Left renal cortex interstitium (tissue), 4 donors: ENCODE data around the gene SPATC1L. TPM values are rescaled to one million over a fixed set of nuclear protein-coding genes. Genes with fewer than 3 reads are reported as not detected.

ENCODE experiments used
- DNase-seq, 4 donors: peaks; one replicate each; pipeline ENCODE4 v3.0.0-alpha.2; 2013; ENCODE audit warnings: low read depth in 4 of 4, low spot score in 2 of 4, missing footprints in 1 of 4
- polyA plus RNA-seq, 4 donors: library from polyadenylated mRNA; unstranded; fragments of 120-200 nt; gene quantifications; one replicate each; pipeline ENCODE4 v1.2.1, GENCODE V29; 2013; ENCODE audit not compliant: insufficient read length in 4 of 4

SPATC1L gene
- polyA plus RNA-seq, 4 donors, result 6.5 to 18.8 (median 13.6) TPM

DNA sequence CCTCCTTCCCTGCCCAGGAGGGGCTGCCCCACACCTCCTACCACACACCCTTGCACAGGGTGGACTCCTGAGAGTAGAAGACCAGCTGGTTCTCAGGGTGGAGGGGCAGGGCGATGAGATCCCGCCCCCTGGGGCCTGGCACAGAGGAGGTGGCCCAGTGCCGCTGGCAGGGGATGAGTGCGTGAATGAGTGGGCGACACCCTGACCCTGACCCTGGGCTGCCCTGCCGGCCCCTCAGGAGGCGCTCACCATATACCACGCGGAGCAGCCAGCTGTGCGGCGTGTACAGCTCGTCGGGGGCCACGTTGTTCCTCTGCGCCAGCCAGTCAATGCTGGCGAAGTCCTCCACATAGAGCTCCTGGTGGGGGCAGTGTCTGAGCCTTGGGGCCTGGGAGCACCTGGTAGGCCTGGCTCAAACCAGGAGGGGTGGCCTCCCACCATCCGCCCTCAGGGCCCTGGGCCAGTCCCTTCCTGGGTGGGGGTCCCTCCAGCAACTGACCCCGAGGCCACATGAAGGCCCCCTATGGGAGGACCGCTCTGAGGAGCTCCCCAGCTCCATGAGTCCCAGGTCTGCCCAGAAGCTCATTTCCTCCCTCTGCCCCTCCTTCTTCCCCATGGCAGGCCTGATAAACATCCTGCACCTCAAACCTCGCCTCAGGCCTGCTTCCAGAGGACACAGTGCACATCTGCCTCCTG, 31.3 kb upstream of the SPATC1L start:
- DNase-seq, result no peak

DNA sequence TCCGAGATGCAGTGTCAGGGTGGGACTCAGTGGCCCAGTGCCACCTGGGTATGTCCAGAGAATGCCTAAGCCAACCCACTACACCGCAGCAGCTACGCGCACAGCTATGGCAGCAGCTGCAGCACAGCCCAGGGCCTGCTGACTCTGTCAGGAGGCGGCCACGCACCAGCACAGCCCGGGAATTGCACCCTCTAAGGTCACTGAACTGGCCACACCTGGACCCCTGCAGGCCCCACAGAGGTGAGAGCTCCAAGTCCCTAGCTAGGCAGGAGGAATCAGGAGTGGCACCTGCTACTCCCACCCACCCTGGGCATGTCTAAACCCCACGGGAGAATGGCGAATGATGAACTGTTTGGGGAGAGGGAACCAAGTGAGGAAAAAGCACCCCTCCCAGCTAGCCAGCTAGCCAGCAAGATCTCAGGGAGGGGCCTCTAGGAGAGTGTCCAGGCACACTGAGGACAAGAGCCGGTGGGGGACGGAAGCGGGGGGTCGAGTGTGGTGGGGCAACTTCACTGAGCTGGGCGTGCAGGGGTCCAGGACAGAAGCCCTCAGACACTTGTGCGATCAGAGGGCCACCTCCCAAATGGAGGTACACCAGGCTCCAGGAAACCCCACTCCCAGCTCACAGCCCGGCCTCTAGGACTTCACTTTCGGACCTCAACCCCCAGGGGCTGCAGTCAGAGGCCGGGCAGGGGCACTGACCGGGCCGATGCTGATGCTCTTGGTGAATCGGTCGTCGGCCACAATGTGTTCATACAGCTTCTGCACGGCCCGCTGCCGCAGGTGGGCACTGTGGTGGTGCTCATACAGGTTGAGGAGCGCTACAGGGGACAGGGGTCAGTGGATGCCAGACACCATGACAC, 30.4 kb upstream of the SPATC1L start:
- DNase-seq, result no peak

DNA sequence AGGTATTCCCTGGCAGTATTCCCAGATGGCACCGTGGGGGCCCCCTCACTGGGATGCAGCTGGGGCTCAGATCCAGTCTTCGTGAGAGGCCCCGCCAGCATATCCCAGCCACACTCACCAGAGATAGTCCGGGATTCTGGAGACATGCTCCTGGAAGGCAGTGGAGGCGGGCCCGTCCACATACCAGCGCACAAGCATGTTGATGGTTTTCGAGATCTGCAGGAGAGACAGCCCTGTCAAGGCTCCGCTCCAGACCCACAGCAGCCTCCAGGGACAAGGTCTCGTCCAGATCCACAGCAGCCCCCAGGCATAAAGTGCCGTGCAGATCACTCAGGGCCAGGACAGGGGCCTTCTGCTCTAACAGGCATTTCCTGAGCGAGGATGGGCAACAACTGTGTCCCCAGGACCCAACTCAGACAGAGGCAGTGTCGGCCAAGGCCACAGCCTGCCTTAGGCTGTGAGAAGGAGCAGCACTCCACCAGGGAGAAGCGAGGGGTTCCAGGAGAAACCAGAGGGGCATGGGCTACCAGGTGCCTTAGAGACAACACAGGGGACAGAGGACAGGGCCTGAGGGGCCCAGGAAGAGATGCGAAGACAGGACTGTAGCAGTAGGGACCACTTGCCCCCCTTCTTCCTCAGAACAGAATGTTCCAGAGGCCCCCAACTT, 29.5 kb upstream of the SPATC1L start:
- DNase-seq, result no peak

DNA sequence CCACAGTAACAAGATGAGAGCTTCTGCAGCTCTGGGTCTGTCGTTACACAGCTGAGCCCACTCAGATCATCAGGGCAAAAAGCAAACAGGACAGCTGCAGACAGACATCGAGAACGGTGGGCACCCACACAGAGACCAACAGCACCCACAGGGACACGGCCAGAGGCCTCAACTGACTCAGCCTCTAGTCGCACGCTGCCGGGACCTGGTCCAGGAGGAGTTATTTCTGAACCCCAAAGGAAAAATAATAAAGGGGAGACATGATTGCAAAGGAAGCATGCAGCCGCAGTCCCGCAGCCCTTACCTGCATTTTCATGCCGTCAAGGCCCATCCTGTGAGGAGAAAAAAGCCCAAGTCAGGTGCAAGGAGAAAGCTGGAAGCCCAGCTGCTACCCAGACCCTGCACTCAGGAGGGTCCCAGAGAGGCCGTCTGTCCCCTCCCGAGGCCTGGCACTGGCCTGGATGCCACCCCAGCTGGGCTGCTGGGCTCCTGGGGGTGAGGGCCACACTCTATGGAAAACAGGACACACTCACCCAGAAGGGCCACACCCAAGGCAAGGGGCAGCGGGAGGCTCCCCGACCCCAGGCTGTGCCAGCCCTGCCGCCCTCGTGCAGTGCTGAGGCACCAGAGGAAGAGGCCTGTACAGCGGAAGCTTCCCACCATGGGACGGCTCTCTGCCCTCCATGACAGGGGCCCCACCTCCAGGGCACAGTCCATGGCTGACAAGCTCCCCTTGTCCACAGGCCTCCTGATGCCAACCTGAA, 28.6 kb upstream of the SPATC1L start:
- no peak for DNase-seq

DNA sequence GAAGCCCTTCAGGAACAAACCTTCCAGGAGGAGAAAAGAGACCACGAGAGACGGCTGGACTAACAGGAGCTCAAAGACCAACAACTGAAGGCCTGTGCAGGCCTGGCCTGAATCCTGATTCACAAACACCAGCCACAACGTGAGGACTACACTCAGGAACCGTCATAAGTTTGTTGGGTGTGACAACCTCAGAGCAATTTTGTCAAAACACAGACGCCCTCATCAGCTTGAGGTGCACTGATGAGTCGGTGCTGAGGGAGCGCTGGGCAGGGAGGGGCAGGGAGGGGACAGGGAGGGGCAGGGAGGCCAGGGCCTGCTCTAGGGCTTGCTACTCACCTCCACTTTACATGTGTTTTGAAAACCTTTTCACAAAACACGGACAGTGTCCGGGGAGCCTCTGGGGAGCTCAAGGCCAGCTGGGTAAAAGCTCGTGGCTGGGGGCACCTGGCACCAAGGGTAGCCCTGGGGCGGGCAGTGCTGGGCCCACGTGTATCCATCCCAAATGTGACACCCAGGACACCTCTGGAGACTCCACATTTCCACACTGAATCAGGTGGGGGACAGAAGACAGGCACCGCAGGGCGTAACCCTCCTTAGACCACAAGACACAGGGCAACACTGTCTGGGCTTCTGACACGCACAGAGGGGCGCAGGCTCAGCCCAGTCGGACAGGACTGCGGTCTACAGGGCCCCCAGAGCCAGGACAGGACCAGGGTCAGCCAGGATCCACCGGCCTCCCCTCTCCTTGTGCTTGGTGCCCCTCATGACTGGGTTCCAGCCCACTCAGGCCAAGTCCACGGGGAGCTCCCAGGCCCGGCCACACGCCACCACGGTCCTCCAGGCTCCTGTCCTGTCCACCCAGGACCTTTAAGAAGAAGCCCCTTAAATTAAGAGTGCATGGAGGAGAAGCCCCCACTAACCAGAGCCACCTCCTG, 27.8 kb upstream of the SPATC1L start:
- DNase-seq, result no peak

DNA sequence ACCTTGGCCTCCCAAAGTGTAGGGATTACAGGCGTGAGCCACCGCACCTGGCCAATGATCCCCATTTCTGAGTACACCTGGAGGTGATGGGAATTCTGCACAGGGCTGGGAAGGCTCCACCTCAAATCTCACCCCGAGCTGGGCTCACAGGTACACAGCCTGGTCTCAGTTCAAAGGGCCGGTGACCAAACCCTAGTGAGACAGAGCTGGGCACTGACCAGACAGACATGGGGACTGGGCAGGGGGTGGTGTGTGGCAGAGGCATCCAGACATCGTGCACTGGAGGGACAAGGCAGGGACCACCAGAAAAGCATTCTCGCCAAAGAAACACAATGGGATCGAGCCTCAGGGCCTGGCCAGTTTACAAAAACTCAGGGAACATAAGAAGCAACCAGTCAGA, 27.1 kb upstream of the SPATC1L start:
- DNase-seq, result no peak

DNA sequence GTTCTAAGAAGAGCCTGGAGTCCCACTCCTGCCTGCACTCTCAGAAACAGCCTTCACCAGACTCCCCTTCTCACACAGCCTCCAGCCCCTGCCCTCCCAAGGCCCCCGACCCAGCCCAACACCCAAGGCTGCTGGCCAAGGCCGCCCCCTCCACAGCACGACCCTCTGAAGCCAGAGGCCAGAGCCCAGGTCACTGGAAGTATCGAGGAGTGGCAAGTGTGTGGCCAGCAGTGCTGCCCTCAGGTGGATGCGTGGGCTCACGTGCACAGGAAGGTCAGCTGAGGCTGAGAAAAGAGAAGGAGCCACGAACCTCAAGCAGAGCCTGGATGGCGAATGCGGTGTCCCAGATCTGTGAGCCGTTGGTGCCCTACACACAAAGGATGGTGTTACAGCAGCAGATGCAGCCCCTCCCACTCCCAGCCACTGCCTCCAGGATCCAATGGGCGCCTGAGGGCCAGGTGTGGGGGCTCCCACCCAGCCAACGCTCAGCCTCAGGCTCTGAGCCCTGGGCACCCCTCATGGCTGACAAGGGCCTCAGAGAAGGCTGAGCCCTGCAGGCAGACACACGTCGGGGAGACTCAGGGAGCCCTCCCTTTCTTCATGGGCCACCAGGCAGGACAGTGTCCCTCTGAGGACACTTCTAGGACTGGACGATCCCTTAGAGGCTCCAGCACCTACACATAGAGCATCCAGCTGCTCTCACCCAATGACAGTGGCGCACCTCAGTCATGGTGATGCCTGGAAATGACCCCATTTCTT, 26.3 kb upstream of the SPATC1L start:
- DNase-seq, result no peak

DNA sequence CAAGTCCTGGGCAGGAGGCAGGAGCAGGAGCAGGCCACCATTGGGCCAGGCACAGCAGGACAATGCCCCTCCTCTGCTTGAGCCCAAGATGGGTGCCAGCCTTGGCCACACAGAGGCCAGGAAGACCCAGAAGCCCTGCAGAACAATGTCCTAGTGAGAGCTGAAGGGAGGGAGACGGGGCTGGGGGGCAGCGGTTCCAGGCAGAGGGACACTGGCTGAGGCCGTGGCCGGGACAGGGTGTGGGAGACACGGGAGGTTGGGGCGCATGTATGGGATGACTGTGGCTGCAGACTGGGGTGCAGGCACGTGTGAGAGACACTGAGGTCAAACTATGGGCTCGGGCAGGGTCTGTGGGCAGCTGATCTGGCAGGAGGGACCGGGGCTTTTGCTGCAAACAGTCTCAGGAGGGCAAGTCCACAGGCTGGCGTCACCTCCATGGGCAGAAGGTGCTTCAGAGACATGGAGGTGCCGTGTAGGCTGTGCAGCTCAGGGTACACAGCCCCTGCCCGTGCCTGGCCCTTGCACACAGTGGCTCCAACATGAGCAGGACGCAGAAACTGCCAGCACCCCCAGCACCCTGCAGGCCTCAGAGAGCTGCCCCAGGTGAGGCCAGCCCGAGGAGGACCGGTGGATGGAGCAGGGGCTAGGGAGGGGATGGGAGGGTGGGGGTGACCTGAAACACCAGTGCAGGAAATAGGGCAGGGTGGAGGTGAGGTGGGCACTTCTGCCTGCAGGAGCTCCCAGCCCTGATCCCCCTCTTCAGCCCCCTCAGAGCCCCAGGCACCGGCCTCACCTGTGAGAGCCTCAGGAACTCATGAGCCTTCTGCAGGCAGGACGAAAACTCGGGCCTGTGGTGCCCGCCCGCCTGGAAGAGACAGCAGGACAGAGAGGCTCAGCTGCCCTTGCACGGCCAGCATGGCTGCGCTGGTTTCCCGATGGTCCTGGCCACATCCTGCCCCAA, 24.8 kb upstream of the SPATC1L start:
- DNase-seq, result no peak

DNA sequence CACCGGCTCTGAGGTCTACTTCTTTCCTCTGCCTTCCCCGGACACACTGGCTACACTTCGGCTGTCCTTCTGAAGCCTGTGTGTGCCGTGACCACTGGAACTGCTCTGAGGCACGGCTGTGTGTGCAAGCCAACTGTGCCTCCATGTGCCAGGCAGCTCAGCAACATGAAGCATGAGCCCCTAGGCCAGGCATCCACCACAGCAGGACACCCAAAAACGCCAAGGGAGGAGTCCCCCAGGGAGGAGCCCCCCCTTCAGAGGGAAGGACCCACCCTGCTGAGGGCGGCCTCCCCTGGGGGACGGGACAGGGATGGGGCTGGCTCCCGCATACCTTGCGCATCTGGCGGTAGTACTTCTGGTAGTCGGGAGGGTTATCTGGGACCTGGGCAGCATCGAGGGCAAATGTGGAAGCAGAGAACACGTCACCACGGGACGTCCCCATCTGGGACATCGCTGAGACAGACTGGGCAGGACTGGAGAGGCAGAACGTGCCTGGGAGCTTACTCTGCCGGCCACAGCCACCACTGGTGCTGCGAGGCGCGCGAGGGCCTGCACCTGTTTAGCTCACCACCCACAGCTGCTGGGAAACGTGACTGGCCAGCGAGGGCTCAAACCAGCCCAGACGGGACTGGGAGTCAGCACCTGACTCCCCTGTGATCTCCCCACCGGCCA, 23.8 kb upstream of the SPATC1L start:
- DNase-seq, result no peak

DNA sequence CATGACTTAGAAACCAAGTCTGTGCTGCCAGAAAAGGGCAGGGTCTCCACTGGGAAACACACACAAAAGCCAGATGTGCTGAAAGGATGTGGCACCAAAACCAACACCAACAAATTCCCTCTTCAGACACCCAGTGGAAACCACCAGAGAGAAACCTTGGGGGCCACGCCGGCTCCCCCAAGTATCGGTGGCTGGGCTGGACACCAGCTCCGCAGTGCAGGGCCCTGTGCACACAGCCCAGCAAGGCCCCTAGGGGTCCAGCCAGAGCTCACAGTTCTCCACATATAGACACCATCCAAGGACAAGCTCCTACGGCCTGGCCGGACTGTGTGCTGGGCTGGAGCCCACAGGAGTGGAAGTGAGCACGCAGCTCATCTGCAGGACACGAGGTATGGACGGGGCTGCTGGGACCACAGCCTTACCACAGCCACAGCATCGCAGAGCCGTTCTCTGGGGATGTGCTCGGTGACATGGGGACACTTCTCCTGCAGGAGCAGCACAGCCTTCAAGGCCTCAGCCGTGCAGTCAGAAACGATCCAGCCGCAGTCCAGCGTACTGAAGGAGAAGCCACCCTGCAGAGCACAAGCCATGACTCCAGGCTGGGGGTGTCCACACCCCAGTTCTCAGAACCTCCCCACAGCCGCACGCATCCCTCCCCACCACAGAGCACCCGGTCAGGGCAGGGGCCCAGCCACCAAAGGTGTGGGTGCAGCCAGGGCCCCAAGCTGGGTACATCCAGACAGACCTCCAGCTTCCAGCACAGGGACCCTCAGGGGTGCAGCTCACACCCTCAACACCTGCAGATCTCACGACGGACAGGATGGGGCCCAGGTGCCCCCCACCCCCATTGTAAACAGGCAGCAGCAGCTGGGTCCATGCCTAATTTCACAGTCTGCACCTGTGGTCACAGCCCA, 23.0 kb upstream of the SPATC1L start:
- DNase-seq, result no peak

DNA sequence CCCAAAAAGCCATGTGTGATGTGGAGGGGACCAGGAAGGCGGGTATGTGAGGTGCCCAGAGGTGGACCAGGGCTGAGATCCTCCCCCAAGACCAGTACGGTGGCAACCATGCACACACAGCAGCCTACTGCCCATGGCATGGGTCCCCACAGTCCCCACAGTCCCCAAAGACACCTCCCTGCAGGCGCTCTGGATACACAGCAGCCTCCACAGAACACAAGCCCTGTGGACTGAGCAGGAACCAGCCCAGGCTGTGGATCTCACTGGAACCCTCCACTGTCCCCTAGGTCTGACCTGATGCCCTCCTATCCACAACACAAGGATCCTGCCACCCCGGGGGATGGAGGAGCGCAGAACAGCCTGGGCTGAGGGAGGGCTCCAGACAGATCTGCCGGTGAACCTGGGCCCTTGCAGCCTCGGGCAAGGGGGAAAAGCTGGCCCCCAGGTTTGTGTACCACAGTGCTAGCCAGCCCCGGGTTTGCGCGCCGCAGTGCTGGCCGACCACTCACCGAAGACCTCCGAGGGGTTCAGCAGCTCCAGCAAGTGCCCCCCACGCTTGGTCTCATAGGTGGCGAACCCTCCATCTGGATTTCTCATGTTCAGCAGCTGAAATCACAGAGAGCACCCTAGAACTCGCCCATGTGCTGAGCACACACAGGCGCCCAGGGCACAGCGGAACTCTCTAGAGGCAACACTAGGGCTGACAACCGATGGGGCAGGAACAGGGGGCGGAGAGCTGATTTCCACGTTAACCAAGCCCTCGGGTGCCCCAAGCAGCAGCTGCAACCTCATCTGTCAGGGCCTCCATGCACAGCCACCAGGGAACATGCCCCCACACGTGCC, 22.1 kb upstream of the SPATC1L start:
- DNase-seq, result no peak

DNA sequence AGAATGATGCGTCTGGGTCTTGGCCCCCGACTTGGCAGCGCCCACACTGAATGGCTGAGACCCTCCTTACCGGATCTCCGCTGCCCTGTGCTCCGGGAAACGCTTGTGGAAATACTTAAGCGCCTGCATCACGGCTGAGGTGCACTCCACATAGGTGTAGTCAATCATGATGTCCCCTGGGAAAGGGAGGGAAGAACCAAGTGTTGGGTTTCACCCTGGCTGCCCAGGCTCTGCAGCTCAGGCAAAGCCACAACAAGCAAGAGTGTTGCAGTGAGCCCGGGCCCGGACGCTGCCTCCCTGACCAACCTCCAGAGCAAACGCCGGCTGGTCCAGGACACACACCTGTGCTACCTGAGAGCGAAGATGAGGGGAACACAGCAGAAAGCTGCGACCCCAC, 21.5 kb upstream of the SPATC1L start:
- no peak for DNase-seq

DNA sequence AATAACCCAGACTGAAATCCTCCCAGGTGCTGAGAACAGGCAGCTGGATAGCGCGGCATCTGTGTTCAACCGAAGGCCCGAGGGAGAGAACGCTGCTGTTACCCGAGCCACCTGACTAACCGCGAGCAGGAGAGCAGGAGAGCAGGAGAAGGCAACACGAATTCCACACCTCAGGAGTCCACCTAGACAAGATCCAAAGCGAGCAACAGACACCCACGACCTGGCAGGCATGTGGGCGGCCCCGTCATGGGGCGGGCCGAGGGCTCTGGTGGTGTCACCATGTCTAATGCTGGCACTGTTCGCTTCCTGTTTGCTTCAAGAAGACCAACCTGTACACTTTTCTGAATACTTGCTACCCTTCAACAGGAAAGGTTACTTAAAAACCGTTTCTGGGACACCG, 20.9 kb upstream of the SPATC1L start:
- DNase-seq, result no peak

DNA sequence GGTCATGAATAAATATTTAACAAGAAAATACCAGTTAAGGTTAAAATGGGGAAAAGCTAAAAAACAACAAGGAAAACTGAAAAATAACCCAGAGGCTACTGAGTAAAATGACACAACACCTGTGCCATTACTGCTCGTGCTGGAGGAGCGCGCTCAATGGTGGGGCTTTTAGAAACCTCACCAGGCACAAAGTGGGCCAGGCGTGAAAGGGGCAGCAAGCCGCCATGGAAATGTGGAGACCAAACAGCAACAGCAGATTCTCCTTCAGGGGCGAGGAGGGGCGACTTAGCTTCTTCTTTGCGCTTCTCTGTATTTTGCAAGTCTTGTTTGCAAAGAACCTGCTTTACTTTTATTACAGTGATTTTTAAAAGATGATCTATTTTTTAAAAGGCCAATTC, 18.9 kb upstream of the SPATC1L start:
- no peak for DNase-seq

DNA sequence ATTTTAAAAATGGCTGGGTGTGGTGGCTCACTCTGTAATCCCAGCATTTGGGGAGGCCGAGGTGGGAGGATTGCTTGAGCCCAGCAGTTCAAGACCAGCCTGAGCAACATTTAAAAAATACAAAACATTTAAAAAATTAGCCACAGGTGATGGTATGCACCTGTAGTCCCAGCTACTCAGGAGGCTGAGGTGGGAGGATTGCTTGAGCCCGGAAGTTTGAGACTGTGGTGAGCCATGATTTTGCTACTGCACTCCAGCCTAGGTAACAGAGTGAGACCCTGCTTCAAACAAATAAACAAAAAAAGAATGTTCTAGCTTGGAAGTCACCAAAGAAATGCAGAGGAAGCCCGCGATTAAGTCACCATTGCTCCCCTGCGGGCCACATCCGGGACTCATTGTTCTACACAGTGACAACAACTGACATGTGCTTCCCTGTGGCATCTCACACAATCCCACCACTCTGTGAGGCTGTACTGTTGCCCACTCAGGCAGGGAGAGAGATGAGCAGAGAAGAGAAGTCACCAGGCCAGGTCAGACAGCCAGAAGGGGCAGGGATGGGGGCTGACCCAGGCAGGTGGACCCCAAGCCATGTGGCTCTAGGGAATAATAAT, 18.4 kb upstream of the SPATC1L start:
- DNase-seq, result no peak
